Measurements from ENCODE around the gene IGFBP5. TPM values are rescaled to one million over a fixed set of nuclear protein-coding genes. Genes with fewer than 3 reads are reported as not detected.

The IGFBP5 gene
- total and polyA plus RNA-seq, 10 of the 15 experiments (the other 5 are each of a cell fraction or from before 2014, with no cell fraction given) = 2.8 TPM; not detected in 9

GRCh38 chr2:216658757-216659156, 36.6 kb downstream of the IGFBP5 start:
- Histone ChIP-seq H3K27me3 (replicated peaks in 1 of 2; ENCODE audit: control insufficient read depth in 2 of 2, insufficient read depth in 2 of 2, low read length in 1 of 2) (no peaks in the 10 kb centered on the region), H3K36me3 (ENCODE audit: control insufficient read depth in 2 of 2, insufficient read depth in 2 of 2, low read length in 1 of 2) (no peaks in the 10 kb centered on the region), H2AFZ (ENCODE audit: control insufficient read depth, low read depth, low read length) (no peak overlapping the region), H3K4me2 (ENCODE audit: control insufficient read depth, insufficient read depth) (no peak overlapping the region), H3K27ac (ENCODE audit: control insufficient read depth, insufficient read depth) (no peak overlapping the region), H3K9me3 (replicated peaks; ENCODE audit: control insufficient read depth, insufficient read depth, low read length) (no peaks in the 10 kb centered on the region), H3K4me3 (no peak overlapping the region), H3K9ac (ENCODE audit: control insufficient read depth, insufficient read depth, low read length) (no peak overlapping the region), H3K4me1 (ENCODE audit: control insufficient read depth, insufficient read depth, low read length) (no peaks in the 10 kb centered on the region), H3K79me2 (ENCODE audit: control insufficient read depth, insufficient read depth, low read length) (no peaks in the 10 kb centered on the region), H4K20me1 (ENCODE audit: control insufficient read depth, insufficient read depth) (no peaks in the 10 kb centered on the region)
- in situ Hi-C loops (cut with MboI) (no loop called here), intact Hi-C loops (cut with micrococcal nuclease; ENCODE audit: unreplicated experiment) (no loop called here)
- FAIRE-seq (no peak), DNase-seq (ENCODE audit: low read depth, low spot score) (no peak), ATAC-seq (no peak)
- no TSS peak for BruUV-seq (replicated peaks)
- TF ChIP-seq KAT2A (conservative IDR thresholded peaks at IDR 0.05; ENCODE audit: control insufficient read depth, low read depth, low read length) = no peak
- no peak for TF ChIP-seq RB1 (IDR thresholded peaks at IDR 0.05; ENCODE audit: borderline replicate concordance)
- TF ChIP-seq KDM1A (IDR thresholded peaks at IDR 0.05; ENCODE audit: borderline replicate concordance) = no peak
- TF ChIP-seq SREBF2 (IDR thresholded peaks at IDR 0.05; ENCODE audit: low read length) = no peak
- no peak for TF ChIP-seq CBX5 (IDR thresholded peaks at IDR 0.05; ENCODE audit: low read depth)
- no peak for TF ChIP-seq NFXL1 (IDR thresholded peaks at IDR 0.05; ENCODE audit: borderline replicate concordance)
- CTCF ChIA-PET = interaction anchor here (1.0 to 14.2 kb wide), 3 partner anchors 8 to 136 kb away, joined by 3 to 475 read pairs (median 5); no protein-coding TSS in a partner anchor
- POLR2A ChIA-PET = no interaction called here
- WGBS (ENCODE audit: insufficient coverage, insufficient replicate concordance, low lambda C conversion rate, missing lambda C conversion rate) = 21% methylated on average over 6 of the region's 6 CpGs
- SMC1A ChIA-PET (ENCODE audit: uncharacterized antibody, unreplicated experiment) = interaction anchor here (0.6 to 12.7 kb wide), 2 partner anchors 32 to 139 kb away, joined by 3 to 226 read pairs; no protein-coding TSS in a partner anchor
- RAD21 ChIA-PET (ENCODE audit: unreplicated experiment) = interaction anchor here (12.2 kb wide), 1 partner anchor 138 kb away, joined by 239 read pairs; no protein-coding TSS in a partner anchor

- in situ Hi-C loops (cut with MboI) = no loop called here
- no peak for FAIRE-seq
- no peak for ATAC-seq
- H3K9ac ChIP-seq (ENCODE audit: control insufficient read depth, insufficient read depth, low read length) = no peak overlapping the region
- ChIA-PET RAD21 (ENCODE audit: unreplicated experiment) (interaction anchor here (12.2 kb wide), 1 partner anchor 137 kb away, joined by 239 read pairs; no protein-coding TSS in a partner anchor), SMC1A (ENCODE audit: uncharacterized antibody, unreplicated experiment) (interaction anchor here (12.7 kb wide), 1 partner anchor 138 kb away, joined by 226 read pairs; no protein-coding TSS in a partner anchor), CTCF (interaction anchor here (1.0 to 14.2 kb wide), 3 partner anchors 9 to 136 kb away, joined by 3 to 475 read pairs (median 5); no protein-coding TSS in a partner anchor), POLR2A (no interaction called here)
- H3K79me2 ChIP-seq (ENCODE audit: control insufficient read depth, insufficient read depth, low read length) = no peaks in the 10 kb centered on the region
- H3K27me3 ChIP-seq (replicated peaks in 1 of 2; ENCODE audit: control insufficient read depth in 2 of 2, insufficient read depth in 2 of 2, low read length in 1 of 2) = peaks cover 0 to 3% of the 10 kb centered on the region in 2 experiments; a peak in 1 of 4 replicates
- no peak overlapping the region for H3K27ac ChIP-seq (ENCODE audit: control insufficient read depth, insufficient read depth)
- DNase-seq (ENCODE audit: low read depth, low spot score) = no peak
- no peak overlapping the region for H3K4me3 ChIP-seq
- no peaks in the 10 kb centered on the region for H3K9me3 ChIP-seq (replicated peaks; ENCODE audit: control insufficient read depth, insufficient read depth, low read length)
- WGBS (ENCODE audit: insufficient coverage, insufficient replicate concordance, low lambda C conversion rate, missing lambda C conversion rate) = 18% methylated on average over 7 of the region's 7 CpGs
- no peaks in the 10 kb centered on the region for H3K36me3 ChIP-seq (ENCODE audit: control insufficient read depth in 2 of 2, insufficient read depth in 2 of 2, low read length in 1 of 2)
- H4K20me1 ChIP-seq (ENCODE audit: control insufficient read depth, insufficient read depth) = no peaks in the 10 kb centered on the region
- no peak overlapping the region for H3K4me2 ChIP-seq (ENCODE audit: control insufficient read depth, insufficient read depth)
- H2AFZ ChIP-seq (ENCODE audit: control insufficient read depth, low read depth, low read length) = no peak overlapping the region
- BruUV-seq (replicated peaks) = no TSS peak
- no peaks in the 10 kb centered on the region for H3K4me1 ChIP-seq (ENCODE audit: control insufficient read depth, insufficient read depth, low read length)
- intact Hi-C loops (cut with micrococcal nuclease; ENCODE audit: unreplicated experiment) = no loop called here
- no peak for TF ChIP-seq BMI1 (IDR thresholded peaks at IDR 0.05; ENCODE audit: borderline replicate concordance)
- TF ChIP-seq TARDBP (IDR thresholded peaks at IDR 0.05; ENCODE audit: borderline replicate concordance) = no peak
- no peak for TF ChIP-seq ATF3 (IDR thresholded peaks at IDR 0.05; ENCODE audit: borderline replicate concordance, extremely low read depth, low read depth, low read length)
- TF ChIP-seq REST (IDR thresholded peaks at IDR 0.05; ENCODE audit: low read depth, low read length) = no peak
- TF ChIP-seq SUPT20H (IDR thresholded peaks at IDR 0.05; ENCODE audit: borderline replicate concordance, control insufficient read depth, low read depth, low read length) = no peak
- no peak for TF ChIP-seq POU2F2 (IDR thresholded peaks at IDR 0.05; ENCODE audit: borderline replicate concordance, low read depth, low read length)
- no peak for TF ChIP-seq MTA2 (IDR thresholded peaks at IDR 0.05; ENCODE audit: low read depth)
- TF ChIP-seq IKZF2 (IDR thresholded peaks at IDR 0.05) = no peak
- no peak for TF ChIP-seq MAX (IDR thresholded peaks at IDR 0.05; ENCODE audit: low read depth, low read length)
Measured at GRCh38 chr2:216657980-216658379, 37.4 kb downstream of the IGFBP5 start.

All from GM12878 (cell line).